Measurements from ENCODE around the gene PPP6R3. TPM values are rescaled to one million over a fixed set of nuclear protein-coding genes. Genes with fewer than 3 reads are reported as not detected.

The PPP6R3 gene
- total and polyA plus RNA-seq, 2 of the 13 experiments (the other 11 are each of a cell fraction or from before 2014, with no cell fraction given) = 41.2 to 83.4 TPM

GRCh38 chr11:68501813-68502212 is 41.3 kb downstream of the PPP6R3 start:
- no peak for ATAC-seq
- ChIA-PET POLR2A (no interaction called here), CTCF (ENCODE audit: low intra/inter-chr PET ratio, low total read pairs) (no interaction called here)
- no peak overlapping the region for H3K4me2 ChIP-seq (ENCODE audit: low read depth, low read length)
- no peaks in the 10 kb centered on the region for H3K9me3 ChIP-seq (ENCODE audit: low read length)
- no peak overlapping the region for H3K27ac ChIP-seq (ENCODE audit: extremely low read length, insufficient read depth, low read length)
- no peak for DNase-seq (ENCODE audit: low spot score)
- H3K4me3 ChIP-seq (replicated peaks in 1 of 3; ENCODE audit: insufficient read depth in 1 of 3, low read depth in 2 of 3, low read length in 3 of 3) = no peak overlapping the region
- peaks cover 0 to 1% of the 10 kb centered on the region in 2 experiments; a peak in 2 of 5 replicates for H3K36me3 ChIP-seq (replicated peaks in 1 of 2; ENCODE audit: control insufficient read depth in 1 of 2, insufficient read depth in 2 of 2, low read length in 2 of 2)
- BruUV-seq (replicated peaks) = no TSS peak
- no peaks in the 10 kb centered on the region for H3K27me3 ChIP-seq (ENCODE audit: control insufficient read depth in 1 of 2, insufficient read depth in 2 of 2, low read length in 2 of 2)
- H3K9ac ChIP-seq (ENCODE audit: insufficient read depth, low read depth, low read length) = no peak overlapping the region
- H3K79me2 ChIP-seq (ENCODE audit: insufficient read depth, low read length) = peaks cover 95% of the 10 kb centered on the region
- peaks cover 16% of the 10 kb centered on the region for H3K4me1 ChIP-seq (ENCODE audit: insufficient read depth, low read length)
- 97% methylated on average over 6 of the region's 6 CpGs for WGBS (ENCODE audit: low lambda C conversion rate)
- in situ Hi-C loops (cut with HindIII; ENCODE audit: extremely low pct_ligation_motif_present, low pct_unique_long_range_greater_than_20kb) (no loop called here), intact Hi-C loops (cut with micrococcal nuclease; ENCODE audit: unreplicated experiment) (no loop called here)
- no peak for FAIRE-seq
- no peak overlapping the region for H2AFZ ChIP-seq (ENCODE audit: low read length)
- H4K20me1 ChIP-seq (ENCODE audit: insufficient read depth, low read length) = peaks cover 74% of the 10 kb centered on the region
- no peak for TF ChIP-seq ZNF891 (CRISPR knock-in tag; IDR thresholded peaks at IDR 0.05)
- no peak for TF ChIP-seq ZFP36L2 (CRISPR knock-in tag; IDR thresholded peaks at IDR 0.05)
- TF ChIP-seq ZHX2 (IDR thresholded peaks at IDR 0.05; ENCODE audit: low read depth) = no peak
- no peak for TF ChIP-seq ZHX2 (CRISPR knock-in tag; IDR thresholded peaks at IDR 0.05; ENCODE audit: borderline replicate concordance)
- TF ChIP-seq THRA (CRISPR knock-in tag; IDR thresholded peaks at IDR 0.05; ENCODE audit: borderline replicate concordance) = no peak
- TF ChIP-seq DMTF1 (CRISPR knock-in tag; IDR thresholded peaks at IDR 0.05) = no peak
- TF ChIP-seq ZBTB26 (CRISPR knock-in tag; IDR thresholded peaks at IDR 0.05; ENCODE audit: borderline replicate concordance) = no peak
- no peak for TF ChIP-seq STAT5B (CRISPR knock-in tag; IDR thresholded peaks at IDR 0.05)
- TF ChIP-seq POGK (CRISPR knock-in tag; conservative IDR thresholded peaks at IDR 0.05) = no peak
